ENCODE measurements around the gene TTYH3. TPM values are rescaled to one million over a fixed set of nuclear protein-coding genes. Genes with fewer than 3 reads are reported as not detected.

Gene TTYH3
- total RNA-seq, 2 experiments from 2014 or later: 23.8 to 63.6 TPM

GRCh38 chr7:2641406-2642393, 9.9 kb downstream of the TTYH3 start:
- Histone ChIP-seq H3K4me1 (ENCODE audit: insufficient read depth, low read length, poor library complexity, severe bottlenecking) (peaks cover 71% of the 10 kb centered on the region), H3K4me3 (ENCODE audit: low read depth, low read length, poor library complexity, severe bottlenecking) (peak overlapping the region; percentile 21), H4K20me1 (ENCODE audit: insufficient read depth, low read length) (no peaks in the 10 kb centered on the region), H3K4me2 (ENCODE audit: low read length) (peak overlapping the region; percentile 72), H2AFZ (ENCODE audit: low read length) (peak overlapping the region; percentile 43; the same call in 1 of the 2 replicates), H3K36me3 (ENCODE audit: insufficient read depth, low read length) (no peaks in the 10 kb centered on the region), H3K9me2 (ENCODE audit: insufficient read depth, low read length) (no peaks in the 10 kb centered on the region), H3K79me2 (ENCODE audit: insufficient read depth, low read depth, low read length) (no peaks in the 10 kb centered on the region), H3K27ac (ENCODE audit: low read depth, low read length, poor library complexity, severe bottlenecking) (peak overlapping the region; percentile 50), H3K9me3 (ENCODE audit: low read length) (no peaks in the 10 kb centered on the region)
- intact Hi-C loops (cut with micrococcal nuclease; ENCODE audit: unreplicated experiment): no loop called here
- TF ChIP-seq CTCF (conservative IDR thresholded peaks at IDR 0.05; ENCODE audit: low read length) (no peak), EZH2phosphoT487 (IDR thresholded peaks at IDR 0.05; ENCODE audit: borderline replicate concordance, low read depth, low read length) (no peak)
- ChIA-PET CTCF (ENCODE audit: unreplicated experiment) (interaction anchor here (0.6 kb wide), 1 partner anchor 216 kb away, joined by 4 read pairs; no protein-coding TSS in a partner anchor), POLR2A (interaction anchor here (0.7 kb wide), 1 partner anchor 163 kb away, joined by 3 read pairs; no protein-coding TSS in a partner anchor)
- no TSS peak for BruUV-seq (replicated peaks)
- DNase-seq (ENCODE audit: low spot score): peak; percentile 88

GRCh38 chr7:2643386-2644219, 11.8 kb downstream of the TTYH3 start:
- Histone ChIP-seq H2AFZ (ENCODE audit: low read length) (no peak overlapping the region), H3K9me3 (ENCODE audit: low read length) (no peaks in the 10 kb centered on the region), H3K4me3 (ENCODE audit: low read depth, low read length, poor library complexity, severe bottlenecking) (no peak overlapping the region), H3K4me1 (ENCODE audit: insufficient read depth, low read length, poor library complexity, severe bottlenecking) (peaks cover 64% of the 10 kb centered on the region), H3K4me2 (ENCODE audit: low read length) (peak overlapping the region; percentile 90; the same call in 1 of the 2 replicates), H3K36me3 (ENCODE audit: insufficient read depth, low read length) (no peaks in the 10 kb centered on the region), H3K9me2 (ENCODE audit: insufficient read depth, low read length) (no peaks in the 10 kb centered on the region), H4K20me1 (ENCODE audit: insufficient read depth, low read length) (no peaks in the 10 kb centered on the region), H3K27ac (ENCODE audit: low read depth, low read length, poor library complexity, severe bottlenecking) (peak overlapping the region; percentile 90), H3K79me2 (ENCODE audit: insufficient read depth, low read depth, low read length) (no peaks in the 10 kb centered on the region)
- no peak for TF ChIP-seq EZH2phosphoT487 (IDR thresholded peaks at IDR 0.05; ENCODE audit: borderline replicate concordance, low read depth, low read length)
- TF ChIP-seq CTCF (conservative IDR thresholded peaks at IDR 0.05; ENCODE audit: low read length): peak; percentile 79
- intact Hi-C loops (cut with micrococcal nuclease; ENCODE audit: unreplicated experiment): loop anchor here (2.0 kb wide), 2 partner anchors 31 to 65 kb away; no protein-coding TSS in a partner anchor
- no TSS peak for BruUV-seq (replicated peaks)
- ChIA-PET POLR2A (interaction anchor here (1.8 kb wide), 1 partner anchor 67 kb away, joined by 9 read pairs; no protein-coding TSS in a partner anchor), CTCF (ENCODE audit: unreplicated experiment) (interaction anchor here (0.6 to 1.9 kb wide), 7 partner anchors 12 to 228 kb away, joined by 3 to 10 read pairs (median 4); partner anchors contain the start of gene TTYH3)
- peak; percentile 78 for DNase-seq (ENCODE audit: low spot score)

Data from OCI-LY7 (cell line).